HTR-8/SVneo (cell line): Measurements from ENCODE around the gene POLD4.

Experiments used
- DNase-seq: peaks from one replicate; pipeline ENCODE4 v3.0.0; 2011; ENCODE audit warnings: low spot score, mixed read lengths; ENCODE audit not compliant: insufficient read length
- FAIRE-seq: peaks from 2 replicates; lab custom pipeline; 2011; peaks lifted over from hg19 to GRCh38; lab: Jason Lieb, UNC

The POLD4 gene

GRCh38 chr11:67306769-67307544, 46.4 kb downstream of the POLD4 start:
- DNase-seq = no peak
- FAIRE-seq = no peak

GRCh38 chr11:67304511-67305113, 48.7 kb downstream of the POLD4 start:
- DNase-seq (no peak), FAIRE-seq (peak; percentile 55)

DNA sequence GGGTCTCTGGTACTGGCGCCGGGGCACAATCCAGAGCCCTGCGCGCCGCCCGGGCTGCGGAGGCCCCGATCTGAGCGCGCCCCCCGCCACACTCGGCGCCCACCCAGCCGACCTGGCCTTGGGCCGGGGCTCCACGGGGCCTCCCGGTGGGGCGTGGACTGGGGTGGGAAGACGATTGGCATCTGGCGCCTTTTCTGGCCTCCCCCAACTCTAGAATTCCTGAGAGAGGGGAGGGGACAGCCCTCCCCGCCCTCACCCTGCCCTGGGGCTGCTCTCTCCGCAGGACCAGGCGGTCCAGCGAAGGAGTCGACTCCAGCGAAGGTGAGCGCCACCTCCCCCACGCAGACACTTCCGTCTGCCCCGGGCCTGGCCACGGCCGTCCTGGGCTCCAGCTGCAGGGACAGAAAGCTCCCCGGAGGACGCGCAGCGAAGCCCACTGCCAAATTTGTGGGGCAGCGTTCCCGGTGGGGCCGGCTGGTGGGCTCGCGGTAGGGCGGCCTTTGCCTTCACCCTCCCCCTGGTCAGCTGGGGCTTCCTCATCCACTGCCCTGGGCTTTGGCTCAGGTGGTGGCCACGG, 49.4 kb downstream of the POLD4 start:
- peak; percentile 98 for FAIRE-seq

GRCh38 chr11:67303132-67303834, 50.1 kb downstream of the POLD4 start, which contains the start of gene SSH3:
Gene SSH3 (plus strand): TSS chr11:67303530. CDS start chr11:67303626, 96 bp downstream.
- FAIRE-seq (no peak), DNase-seq (peak; percentile 85)

More for the DNA sequence above, 49.4 kb downstream of the POLD4 start:
- peak; percentile 57 for DNase-seq

- FAIRE-seq (no peak), DNase-seq (no peak)
Measured at GRCh38 chr11:67302571-67303131, 50.7 kb downstream of the POLD4 start.

DNA sequence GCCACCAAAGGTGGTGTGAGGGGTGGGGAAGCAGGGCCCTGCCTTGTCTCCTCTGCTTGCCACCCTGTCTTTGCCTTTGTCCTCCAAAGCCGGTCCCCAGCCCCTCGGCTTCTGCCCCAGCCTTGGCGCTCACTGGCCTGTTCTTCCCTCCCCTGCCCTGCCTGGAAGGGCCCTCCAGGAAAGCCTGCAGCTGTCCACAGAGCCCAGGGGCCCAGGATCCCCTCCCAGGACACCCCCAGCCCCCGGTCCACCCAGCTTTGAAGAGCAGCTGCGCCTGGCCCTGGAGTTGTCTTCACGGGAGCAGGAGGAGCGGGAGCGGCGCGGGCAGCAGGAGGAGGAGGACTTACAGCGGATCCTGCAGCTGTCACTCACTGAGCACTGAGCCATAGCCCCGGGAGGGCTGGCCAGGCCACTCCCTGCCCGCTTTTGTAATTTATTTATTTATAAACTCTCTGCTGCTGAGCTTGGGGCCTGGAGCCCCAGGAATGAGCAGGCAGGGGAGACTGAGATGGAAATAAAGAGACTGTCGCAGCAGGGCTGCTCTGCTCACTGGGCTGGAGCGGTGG, 51.3 kb downstream of the POLD4 start:
- DNase-seq (no peak), FAIRE-seq (no peak)

DNA sequence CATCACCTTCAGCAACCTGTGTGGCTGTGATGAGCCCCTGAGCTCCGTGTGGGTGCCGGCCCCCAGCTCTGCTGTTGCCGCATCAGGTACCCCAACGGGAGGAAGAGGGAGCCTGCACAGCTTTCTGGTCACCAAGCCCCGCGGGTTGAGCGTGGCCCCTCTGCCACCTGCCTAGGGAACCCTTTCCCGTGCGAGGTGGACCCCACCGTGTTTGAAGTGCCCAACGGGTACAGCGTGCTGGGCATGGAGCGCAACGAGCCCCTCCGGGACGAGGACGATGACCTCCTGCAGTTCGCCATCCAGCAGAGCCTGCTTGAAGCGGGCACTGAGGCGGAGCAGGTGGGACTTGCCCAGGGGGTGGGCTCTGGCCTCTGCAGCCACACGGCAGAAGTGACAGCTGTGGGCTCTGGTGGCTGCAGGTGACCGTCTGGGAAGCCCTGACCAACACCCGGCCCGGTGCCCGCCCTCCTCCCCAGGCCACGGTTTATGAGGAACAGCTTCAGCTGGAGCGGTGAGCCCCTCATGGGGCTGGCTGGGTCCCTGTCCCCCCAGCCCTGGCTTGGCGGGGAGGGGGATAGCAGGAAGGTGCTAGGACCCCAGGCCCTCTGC, 51.9 kb downstream of the POLD4 start:
- FAIRE-seq (no peak), DNase-seq (no peak)
